Endometrium (tissue), 2 donors: Measurements from ENCODE around the gene STRIP2.
"Not testable (repeated sequence)": the region's sequence is repeated elsewhere in the genome, so short reads cannot be mapped to it uniquely, and the experiment has no call there.

ENCODE experiments used
- FAIRE-seq: peaks from 2 replicates; lab custom pipeline; 2012; peaks lifted over from hg19 to GRCh38; lab: Jason Lieb, UNC
- donor health status: control.
- donor health status: control.

STRIP2 gene

DNA sequence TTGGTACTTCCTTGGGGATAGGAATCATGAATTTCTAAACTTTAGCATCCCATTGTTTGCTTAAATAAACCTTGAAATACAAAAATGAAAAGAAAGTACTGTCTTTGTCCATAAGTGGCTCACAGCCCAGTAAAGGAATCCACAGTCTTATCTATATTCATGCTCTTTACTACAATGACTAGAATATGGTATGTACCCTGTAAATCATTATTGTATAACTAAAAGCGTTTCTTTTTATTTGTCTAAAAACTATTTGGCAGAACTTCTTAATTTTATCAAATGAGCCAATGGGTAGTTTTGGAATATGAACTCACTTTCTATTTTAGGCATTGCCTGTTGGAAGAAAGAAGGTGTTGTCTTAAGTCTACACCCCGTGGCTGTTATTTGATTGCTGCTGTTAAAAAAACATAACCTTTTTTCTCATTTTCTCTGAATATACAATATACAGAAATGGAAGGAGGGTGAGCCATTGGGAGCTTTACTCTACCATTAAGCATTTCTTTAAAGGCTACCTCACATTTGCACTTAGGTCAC lies 12.4 kb upstream of the STRIP2 start:
- no peak for FAIRE-seq

DNA sequence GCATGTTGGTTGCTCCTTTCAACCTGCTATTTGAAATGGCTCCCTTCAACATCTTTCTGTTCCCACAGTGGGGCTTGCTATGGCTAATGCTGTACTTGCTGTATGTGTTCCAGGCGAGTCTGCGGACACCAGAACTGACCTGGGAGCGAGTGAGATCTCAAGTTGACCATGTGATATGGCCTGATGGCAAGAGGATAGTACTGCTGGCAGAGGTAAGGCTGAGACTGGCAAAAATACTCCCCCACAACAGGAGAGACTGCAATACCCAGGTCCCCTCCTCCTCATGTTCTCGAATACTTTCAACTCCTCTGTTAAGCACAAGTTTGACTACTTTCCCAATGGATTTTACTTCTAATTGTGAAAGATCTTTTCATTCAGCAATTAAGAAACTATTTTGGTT lies 11.5 kb upstream of the STRIP2 start:
- FAIRE-seq = no peak

DNA sequence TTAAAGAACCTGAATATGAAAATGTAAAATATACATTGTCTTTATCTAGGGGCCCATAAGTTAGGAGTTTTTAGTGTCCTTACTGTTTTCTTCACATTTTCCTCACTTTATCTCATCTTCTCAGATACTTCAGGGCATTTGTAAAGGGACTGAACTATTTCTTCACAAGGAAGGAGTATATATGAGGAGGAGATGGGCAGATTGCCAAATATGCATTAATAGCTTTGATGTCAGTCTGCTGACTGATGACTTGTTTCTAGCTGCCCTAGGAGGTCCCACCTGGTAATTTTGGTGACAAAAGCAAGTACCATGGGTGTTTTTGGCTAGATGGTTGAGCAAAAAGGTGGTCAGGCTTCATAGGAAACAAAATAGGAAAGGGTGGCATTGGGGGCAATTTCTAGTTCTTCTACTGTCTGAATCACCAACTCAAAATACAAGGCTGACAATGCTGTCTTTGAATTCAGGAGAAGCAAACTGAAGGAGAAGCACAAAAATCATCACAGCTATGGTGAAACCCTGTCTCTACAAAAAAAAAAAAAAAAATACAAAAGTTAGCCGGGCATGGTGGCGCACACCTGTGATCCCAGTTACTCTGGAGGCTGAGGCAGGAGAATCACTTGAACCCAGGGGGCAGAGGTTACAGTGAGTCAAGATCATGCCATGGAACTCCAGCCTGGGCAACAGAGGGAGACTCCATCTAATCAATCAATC lies 10.4 kb upstream of the STRIP2 start:
- no peak for FAIRE-seq

DNA sequence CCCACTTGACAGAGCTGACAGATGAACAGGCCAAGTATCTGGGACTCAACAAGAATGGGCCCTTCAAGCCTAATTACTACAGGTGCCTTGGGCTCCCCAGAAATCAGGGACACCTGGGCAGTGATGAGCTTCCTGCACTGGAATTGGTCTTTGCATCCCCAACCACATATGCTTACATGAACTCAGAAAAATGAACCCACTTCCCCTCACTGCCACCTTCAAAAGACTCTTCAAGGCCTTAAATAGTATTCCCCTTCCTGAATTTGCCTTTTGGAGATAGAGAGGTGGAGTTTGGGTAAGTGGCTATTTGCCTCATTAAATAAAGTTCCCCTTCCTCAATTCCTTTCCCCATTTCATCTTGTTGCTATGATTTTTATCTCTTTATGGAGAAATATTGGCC lies 7.8 kb upstream of the STRIP2 start:
- no peak for FAIRE-seq

DNA sequence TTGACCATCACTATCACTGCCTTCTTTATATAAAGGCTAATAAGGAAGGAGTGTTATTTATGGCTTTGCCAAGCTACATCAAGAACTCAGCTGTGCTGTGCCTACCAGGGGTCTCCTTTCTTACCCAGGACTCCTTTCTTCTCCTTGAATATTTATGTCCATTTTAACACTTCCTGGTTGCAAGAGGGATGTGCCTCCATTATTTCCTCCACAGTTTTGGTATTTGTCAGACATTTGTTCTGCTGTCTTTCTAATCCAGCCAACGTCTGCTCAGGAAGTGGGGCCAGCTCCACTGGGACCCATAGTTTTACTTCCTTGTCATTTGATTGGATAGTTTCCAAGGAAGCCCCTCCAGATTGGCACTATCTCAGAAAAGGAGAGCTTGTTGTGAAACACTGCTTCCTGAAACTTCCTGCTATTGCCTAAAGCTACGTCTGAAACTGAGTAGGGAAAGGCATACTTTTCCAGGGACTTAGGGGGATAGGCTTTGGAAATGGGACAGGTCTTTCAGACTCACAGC lies 6.6 kb upstream of the STRIP2 start:
- no peak for FAIRE-seq

DNA sequence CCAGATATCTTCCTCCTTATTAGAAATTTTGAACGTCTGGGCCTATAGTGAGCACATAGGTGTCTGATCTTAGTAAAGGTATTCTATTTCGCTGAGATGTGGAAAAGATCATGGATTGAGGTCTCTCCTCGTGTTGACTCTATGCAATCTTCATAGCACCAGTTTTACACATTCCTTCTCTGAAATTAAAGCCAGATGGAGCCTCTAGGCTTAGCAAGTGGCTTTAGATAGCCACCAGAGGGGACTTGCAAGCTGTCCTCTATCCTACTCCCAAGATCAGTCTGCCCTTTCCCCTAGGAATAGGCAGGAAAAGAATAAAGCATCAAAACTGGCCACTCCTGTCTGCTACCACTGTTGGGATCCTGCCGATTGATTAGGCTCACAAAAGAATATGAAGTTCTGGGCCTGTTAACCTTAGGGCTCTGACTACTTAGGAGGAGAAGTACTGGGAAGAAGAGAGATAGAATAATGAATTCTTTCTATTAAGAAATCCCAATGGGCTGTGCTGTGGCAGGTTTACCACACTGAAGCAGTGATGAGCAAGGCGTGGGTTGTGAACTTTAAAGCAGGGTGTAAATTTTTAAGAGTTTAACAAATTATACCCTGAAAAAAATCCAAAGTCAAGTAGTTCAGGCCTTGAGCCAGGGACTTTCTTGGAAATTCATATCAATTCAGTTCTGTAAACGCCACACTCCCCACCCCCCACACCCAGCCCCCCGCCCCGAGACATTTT lies 2.2 kb upstream of the STRIP2 start:
- no peak for FAIRE-seq

DNA sequence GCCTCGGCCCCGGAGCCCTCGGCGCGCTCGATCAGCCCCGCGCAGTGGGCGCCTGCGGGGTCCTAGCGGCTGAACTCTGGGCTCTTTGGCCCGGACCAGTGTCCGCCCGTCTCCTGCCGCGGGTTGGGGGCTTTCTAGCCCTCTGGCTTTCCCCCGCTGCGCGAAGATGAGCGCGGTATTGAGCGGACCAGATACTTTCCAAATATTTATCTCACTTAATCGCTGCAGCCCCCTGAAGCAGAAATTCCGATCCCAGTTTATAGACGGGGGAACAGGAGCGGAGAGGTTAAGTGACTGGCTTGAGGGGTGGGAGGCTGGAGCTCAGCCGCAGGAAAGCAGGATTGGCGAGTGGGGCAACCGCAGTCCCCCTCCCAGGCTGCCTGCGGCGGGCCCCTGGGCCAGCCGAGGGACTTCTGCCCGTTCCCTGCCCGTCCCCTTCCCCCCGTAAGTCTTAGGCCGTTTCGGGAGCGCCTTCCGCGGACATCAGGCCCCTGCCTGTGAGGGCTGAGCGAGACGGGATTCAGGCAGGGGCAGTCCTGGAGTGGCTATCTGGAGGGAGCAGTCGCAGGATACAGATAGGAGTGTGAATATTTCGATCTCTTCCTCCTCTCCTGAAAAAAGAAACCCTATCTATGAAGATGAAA lies 565 bp downstream of the STRIP2 start:
- no peak for FAIRE-seq

DNA sequence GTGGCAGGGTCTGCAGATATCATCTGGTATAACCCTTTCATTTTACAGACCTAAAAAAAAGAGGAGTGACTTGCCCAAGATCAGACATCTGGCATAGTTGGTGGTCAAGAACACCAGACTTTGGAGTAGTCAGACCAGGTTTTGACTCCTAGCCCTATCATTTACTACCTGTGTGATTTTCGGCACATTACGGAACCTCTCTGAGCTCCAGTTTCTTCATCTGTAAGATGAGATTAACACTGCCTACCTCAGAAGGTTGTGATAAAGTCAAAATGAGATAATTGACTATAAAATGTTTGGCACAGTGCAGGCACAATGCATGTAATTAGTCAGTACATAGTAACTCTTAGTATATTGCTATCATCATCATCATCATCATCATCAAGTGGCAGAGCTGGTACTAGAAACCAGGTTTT lies 1.2 kb downstream of the STRIP2 start:
- no peak for FAIRE-seq

DNA sequence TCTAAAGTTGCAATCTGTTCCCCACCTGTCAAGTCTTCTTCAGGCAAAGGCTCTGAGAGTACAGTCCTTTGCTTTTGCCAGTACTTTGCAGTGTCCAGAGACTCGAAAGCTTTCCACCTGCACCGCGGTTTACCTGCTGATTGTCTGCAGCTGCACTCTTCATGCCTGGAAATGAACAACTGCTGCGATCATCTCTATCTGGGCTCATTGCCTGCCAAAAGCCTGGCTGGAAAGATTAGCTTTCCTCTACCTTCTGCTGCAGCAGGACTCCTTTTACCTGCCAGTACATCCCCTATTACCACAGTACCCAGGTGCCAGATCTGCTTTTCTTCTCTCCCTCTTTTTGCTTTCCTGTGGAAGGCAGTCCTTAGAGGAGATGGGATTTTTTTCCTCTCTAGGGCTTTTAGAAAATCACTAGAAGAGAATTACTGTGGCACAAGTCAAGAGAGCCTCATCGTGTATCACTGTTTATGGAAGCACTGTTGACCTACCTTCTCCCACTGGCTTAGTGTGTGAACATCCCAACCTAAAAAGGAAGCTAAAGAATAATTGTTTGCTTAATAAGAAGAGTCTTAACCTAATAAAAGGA lies 2.2 kb downstream of the STRIP2 start:
- FAIRE-seq = no peak

DNA sequence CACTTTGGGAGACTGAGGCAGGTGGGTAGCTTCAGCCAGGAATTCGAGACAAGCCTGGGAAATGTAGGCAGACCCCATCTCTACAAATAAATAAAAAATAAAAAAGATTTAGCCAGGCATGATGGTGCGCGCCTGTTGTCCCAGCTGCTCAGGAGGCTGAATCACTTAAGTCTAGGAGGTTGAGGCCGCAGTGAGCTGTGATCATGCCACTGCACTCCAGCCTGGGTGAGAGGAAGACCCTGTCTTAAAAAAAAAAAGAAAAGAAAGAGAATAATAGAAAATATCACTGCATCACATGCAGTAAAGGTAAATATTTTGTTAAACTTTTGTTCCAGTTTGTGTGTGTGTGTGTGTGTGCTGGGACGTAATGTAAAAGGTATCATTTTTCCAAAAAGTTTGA lies 3.0 kb downstream of the STRIP2 start:
- no peak for FAIRE-seq

DNA sequence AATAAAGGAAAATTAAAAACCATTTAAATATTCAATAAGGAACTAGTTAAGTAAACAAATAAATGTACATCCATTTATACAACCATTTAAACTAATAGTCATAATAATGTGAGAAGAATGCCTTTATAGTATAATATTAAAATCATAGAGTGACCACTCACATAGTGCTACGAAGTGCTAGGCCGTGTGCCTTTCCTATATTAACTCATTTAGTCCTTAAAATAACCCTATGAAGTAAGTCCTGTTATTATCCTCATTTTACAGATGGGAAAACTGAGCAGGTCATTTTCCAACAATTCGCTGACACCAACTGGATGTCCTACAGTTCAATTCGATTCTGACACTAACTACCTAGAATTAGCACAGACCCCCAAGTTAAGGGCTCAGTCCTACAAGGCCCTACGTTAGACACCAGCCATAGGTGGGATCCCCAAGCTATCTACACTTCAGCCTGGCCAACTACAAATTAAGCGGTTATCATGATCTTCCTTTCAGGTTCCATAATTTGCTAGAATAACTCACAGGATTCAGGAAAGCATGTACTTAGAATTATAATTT lies 4.1 kb downstream of the STRIP2 start:
- FAIRE-seq = no peak

DNA sequence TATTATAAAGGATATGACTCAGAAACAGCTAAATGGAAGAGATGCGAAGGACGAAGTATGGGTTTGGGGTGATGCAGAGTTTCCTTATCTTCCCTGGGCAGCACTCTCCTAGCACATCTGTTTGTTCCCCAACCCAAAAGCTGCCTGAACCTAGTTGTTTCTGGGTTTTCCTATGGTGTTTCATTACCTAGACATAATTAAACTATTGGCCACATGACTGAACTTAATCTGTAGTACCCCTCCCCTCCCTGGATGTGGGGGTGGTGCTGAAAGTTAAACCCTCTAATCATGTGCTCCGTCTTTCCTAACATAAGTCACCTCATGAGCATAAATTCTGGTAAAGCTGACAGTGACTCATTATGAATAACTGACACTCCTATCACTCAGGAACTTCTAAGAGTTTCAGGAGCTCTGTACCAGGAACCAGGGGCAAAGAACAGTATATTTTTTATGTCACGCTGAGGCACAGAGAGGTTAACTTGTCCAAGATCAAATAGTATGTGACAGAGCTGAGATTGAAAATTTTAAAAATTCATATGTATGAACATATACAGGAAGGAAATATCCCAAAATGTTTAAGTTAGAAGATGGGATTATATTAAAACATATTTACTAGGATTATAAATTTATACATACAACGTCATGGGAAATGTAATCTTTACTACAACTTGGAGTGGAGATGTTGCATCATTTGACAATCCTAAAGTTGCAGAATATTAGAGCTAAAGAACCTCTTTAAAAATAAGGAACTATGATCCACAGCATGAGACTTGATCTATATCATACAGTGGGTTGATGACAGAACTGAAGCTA lies 4.8 kb downstream of the STRIP2 start:
- FAIRE-seq = no peak

DNA sequence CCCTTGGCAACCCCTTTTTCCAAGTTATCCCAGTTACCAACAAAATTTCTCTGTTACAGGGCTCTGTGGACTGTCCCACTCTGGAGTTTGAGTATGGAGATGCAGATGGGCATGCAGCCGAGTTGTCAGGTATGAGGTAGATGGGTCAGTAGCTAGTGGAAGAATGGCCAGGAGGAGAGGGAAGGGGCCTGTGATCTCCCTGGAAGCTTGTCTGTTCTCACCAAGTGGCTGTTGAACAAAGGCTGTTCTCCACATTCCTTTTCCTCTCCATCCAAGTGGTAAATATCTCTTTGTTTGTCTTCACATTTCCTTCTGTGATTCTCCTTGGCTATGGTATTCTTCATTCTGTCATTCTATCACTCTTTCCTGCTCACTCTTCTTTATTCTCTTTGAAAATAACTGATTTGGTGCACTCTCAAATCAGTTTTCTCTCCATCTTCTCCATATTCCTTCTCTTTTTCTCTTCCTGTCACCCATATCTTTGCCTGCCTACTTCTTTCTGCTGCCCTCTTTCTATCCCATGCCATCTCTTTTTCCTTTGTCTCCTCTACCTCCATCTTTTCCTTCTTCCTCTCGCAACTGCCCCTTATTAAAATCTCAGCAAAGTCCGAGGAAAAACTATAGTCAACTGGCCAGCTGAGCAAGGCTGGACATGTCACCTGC lies 5.9 kb downstream of the STRIP2 start:
- FAIRE-seq = no peak

DNA sequence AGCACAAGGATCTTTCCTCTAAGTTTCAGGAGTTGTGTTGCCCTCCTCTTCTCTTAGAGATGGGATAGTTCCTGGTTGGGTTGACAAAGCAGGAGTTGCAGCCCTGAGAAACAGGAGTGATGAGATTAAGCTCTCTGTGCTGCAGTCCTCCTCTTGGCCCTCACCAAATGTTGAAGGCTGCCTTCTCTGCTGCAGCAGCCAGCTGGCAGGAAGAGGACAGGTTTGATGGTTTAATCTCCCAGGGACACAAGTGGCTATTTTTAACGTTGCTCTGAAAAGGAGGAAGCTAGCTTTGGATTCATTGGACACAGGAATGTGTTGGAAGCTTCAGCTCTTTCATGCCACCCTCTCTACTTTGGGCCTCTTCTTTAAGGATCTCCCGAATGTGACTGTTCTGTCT lies 9.4 kb downstream of the STRIP2 start:
- FAIRE-seq = no peak

DNA sequence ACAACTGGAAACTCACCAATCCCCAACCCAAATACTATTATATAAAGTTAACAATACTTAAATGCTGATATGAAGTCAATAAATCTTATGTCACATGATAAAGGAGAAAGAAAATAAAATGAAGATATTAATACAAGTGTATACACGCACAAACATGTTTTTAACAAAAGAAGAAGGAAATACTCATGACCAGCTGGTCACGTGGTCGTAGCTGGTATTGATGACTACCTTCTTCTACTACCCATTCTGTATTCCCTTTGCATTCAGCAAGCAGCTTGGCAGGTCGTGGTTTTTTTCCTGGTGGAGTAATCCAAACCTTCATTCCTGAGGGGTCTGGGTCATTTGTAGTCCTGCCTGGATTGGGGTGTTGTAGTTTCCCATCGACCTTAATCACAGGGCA lies 10.5 kb downstream of the STRIP2 start:
- FAIRE-seq = not testable (repeated sequence)

DNA sequence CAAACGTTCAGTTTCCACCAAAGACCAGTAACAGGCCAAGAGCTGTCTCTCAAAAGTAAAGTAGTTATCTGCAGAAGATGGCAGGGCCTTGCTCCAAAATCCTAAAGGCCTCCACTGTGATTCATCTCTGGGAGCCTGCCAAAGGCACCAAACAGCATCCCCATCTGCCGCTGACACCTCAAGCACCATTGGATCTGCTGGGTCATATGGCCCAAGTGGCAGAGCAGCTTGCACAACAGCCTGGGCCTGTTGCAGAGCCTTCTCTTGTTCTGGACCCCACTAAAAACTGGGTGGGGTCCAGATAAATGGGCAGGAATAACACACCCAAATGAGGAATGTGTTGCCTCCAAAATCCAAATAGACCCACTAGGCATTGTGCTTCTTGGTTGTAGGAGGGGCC lies 12.7 kb downstream of the STRIP2 start:
- FAIRE-seq = not testable (repeated sequence)

DNA sequence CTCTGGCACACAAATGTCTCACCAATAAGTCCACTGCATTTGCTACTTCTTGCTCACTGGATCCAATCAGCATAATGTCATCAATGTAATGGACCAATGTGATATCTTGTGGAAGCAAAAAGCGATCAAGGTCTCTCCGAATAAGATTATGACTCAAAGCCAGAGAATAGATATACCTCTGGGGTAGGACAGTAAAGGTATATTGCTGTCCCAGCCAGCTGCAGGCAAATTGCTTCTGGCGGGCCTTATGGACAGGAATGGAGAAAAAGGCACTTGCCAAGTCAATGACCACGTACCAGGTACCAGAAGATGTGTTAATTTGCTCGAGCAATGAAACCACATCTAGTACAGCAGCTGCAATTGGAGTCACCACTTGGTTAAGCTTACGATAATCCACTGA lies 13.2 kb downstream of the STRIP2 start:
- not testable (repeated sequence) for FAIRE-seq

DNA sequence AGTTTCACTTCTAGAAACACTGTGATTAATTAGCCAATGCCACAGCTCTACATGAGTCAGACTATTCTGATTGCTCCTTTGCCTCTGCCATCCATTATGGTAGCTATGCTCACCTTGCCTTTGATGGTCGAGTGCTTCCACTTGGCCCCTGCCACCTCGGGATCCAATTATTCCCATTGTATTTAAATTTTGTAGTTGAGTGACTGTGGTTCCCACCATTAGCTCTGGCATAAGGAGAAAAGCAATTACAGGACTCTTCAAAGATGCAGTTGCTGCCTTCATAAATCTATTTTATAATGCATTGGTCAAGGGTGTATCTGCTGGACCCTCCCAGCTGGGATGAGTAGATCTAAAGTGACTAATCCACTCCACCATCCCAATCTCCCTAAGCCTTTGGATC lies 14.4 kb downstream of the STRIP2 start:
- FAIRE-seq = not testable (repeated sequence)

DNA sequence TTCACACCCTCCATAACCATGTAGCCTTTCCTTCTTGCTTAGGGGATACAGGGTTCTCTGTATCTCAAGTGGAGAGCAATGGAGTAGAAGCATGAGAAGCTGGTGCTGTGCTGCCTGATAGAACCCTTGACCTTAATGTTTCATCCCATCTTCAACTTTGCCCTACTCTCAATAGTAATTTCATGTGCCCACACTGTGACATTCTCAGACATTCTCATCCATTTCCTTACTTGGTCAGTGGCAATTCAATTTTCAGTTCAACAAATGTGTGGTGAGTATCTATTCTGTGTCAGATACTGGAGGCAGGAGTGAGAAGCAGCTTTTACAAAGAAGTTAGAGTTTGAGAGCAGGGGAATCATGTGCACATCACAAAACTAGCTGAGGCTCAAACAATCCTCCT lies 16.1 kb downstream of the STRIP2 start:
- no peak for FAIRE-seq

DNA sequence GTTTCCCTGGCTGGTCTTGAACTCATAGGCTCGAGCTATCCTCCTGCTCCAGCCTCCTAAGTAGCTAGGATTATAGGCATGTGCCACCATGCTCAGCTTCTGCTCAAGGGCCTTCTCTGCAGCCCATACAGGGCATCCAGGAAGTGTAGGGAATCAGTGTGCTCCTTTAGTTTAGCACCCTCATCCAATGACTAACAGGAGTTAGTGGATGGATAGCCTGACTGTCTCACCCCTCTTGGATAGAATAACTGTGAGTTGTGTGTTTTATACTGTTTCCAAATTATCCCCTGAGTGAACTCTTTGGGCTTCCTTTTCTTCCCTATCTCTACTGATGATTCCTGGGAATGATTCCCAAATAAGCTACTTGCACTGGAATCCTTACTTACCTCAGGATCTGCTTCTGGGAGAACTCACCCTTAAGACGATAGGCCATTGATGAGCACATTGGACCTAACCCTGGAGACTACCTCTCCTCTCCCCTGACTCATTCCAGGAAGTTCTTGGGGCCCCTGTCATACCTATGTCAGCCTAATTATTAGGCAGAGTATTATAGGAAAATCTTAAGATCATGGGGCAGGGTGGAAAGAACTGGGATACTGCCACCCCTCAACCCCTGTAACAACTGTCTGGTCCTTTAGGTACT lies 18.5 kb downstream of the STRIP2 start:
- FAIRE-seq = no peak
